ENCODE data around the gene PDE4DIP.
"Not testable (repeated sequence)": the region's sequence is repeated elsewhere in the genome, so short reads cannot be mapped to it uniquely, and the experiment has no call there.

The PDE4DIP gene

DNA sequence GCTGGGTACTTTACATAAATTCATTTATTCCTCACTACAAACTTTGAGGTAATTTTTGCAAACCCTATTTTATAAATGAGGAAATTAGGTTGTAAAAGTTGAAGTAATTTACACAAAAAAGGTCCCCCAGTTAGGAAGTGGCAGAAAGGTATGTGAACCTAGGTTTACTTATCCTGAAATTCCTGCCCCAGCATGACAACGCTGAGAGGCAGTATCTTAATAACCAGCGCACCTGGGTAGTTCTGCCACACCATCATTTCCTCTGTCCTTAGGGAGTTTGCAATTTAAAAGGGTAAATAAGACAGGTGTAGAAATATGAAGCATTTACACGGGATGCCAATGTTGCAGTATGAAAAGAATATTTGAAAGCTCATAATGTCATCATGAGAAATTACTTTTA is 79.6 kb downstream of the PDE4DIP start:
- DNase-seq: not testable (repeated sequence)

DNA sequence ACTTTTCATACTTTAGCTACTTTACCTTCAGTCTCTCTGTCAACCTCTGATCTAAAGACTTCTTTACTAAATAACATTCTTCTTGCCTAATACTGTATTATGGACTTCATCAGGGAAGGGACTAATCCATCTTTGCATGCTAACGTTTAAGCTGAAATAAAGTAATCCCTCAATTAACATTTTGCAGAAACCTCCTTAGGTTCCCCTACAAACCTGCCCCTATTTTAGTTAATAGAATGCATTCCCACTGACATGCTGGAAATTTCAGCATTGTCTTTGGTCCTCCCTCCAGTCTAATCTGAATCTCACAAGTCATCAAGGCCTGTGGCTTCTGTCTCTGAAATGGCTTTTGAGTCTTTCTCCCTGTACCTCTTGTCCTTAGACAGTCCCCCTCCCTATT is 83.4 kb downstream of the PDE4DIP start:
- DNase-seq: not testable (repeated sequence)

DNA sequence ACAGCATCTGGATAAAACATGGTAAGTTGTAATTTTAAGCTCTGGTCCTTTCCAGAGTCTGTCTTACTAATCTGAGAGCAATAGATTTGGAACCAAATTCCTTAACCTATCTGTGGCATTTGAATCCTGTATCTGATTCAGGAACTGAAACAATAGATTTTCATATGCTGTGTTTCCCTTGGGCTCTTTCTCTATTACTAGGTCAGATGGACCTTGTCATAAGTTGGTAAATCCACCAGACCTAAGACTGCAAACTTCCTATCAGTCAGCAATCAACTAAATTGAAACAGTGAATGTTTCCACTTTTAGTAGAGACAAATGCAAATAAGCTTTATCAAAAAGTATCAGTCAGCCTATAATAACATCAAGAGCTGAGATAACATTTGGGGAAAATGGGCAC is 85.0 kb downstream of the PDE4DIP start:
- not testable (repeated sequence) for DNase-seq

DNA sequence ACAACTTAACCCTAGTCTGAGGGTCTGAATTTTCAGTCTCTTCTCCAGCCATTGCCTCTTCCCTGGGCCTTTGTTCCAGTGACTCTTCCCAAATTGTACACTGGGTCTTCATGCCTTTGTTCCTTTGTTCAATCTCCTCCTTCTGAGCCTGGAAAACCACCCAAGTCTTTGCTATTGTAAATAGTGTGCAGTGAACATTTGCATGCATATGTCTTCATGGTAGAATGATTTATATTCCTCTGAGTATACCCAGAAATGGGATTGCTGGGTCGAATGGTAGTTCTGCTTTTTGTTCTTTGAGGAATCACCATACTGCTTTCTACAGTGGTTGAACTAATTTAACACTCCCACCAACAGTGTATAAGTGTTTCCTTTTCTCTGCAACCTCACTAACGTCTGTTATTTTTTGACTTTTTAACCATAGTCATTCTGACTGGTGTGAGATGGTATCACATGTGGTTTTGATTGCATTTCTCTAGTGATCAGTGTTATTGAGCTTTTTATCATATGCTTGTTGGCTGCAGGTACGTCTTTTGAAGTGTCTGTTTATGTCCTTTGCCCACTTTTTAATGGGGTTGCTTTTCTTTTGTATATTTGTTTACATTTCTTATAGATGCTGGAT is 91.3 kb downstream of the PDE4DIP start:
- not testable (repeated sequence) for DNase-seq

DNA sequence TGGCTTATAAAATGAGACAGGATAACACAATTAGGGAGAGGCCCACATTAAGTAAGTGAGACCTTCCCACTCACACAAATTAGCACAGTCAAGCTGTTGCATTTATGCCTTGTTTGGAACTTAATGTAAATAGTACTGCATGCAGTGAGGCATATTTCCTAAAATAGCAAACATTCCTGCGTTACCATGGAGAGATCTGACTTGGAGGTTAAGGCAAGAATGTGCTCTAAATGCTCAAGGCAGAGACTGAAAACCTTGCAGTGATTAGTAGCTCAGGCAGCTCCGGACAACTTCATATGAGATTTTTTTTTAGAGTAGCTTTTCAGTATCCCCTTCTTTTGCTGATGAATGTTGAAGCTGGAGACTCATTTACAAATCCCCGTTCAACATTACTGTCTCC is 98.7 kb downstream of the PDE4DIP start:
- not testable (repeated sequence) for DNase-seq

DNA sequence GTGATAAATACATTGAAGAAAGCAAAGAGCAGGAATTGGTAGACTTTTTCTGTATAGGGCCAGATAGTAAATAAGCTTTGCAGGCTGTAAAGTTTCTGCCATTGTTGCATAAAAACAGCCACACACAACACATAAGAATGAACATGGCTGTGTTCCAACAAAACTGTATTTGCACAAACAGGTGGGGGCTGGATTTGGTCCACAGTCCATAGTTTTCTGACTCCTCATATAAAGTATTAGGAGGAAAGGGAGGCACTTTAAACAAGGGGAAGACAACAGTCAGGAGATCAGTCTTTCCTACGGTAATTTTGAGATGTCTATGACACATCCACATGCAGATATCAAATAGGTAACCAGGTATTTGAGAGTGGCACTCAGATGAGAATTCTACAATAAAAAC is 100.9 kb downstream of the PDE4DIP start:
- DNase-seq: not testable (repeated sequence)

DNA sequence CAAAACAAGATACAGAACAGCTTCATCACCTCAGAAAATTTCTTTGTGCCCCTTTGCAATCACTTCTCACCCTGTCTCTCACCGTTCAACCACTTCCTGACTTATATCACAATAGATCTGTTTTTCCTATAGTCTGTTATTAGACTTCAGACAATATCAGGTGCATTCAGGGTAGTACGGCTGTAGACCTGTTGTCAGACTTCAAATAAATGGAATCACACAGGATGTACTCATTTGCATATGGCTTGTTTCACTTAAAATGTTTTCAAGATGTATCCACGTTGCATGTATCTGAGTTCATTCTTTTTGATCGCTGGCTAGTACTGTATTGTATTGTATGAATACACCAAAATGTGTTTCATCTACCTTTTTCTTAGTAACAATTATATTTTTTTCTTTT is 104.5 kb downstream of the PDE4DIP start:
- not testable (repeated sequence) for DNase-seq

DNA sequence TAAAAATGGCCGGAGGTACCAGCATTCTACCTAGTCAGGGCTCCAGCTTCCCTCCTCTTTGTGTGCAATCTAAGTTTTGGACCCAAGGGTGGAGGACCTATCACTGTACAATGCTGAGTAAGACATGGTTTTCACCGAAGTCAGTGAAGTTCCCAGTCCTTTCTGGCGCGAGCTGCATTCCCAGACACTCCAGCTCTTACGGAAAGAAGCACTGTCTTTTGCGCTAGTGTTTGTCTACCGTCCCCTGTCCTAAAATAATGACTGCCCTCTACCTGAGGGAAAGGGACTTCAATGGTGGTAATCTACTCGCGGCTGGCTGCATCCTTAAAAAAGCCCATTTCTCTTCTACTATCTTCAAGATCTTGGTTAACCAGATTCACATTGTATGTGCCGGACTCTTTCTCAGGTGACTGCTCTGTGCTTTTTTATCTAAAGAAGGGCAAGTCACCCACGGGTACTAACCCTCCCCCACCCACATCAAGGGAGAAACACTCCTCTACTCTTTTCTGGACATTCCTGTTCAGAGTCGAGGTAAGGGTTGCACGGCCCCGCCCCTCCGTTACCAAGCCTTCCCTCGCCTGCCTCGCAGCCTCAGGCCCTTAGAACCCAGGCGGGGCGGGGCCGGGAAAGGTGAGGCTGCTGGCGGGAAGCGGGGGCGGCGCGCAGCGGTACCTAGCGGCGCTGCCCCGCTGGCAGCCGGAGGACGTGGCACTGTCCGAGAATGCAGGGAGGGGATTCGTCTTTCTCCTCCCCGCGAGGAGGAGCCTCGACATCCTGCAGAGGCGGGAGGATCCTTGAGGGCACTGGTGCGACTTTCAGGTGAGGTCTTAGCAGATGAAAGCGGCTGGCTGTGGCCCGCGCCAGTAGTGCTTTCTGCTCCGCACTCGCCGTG is 107.4 kb downstream of the PDE4DIP start:
- DNase-seq: peak; percentile 63

DNA sequence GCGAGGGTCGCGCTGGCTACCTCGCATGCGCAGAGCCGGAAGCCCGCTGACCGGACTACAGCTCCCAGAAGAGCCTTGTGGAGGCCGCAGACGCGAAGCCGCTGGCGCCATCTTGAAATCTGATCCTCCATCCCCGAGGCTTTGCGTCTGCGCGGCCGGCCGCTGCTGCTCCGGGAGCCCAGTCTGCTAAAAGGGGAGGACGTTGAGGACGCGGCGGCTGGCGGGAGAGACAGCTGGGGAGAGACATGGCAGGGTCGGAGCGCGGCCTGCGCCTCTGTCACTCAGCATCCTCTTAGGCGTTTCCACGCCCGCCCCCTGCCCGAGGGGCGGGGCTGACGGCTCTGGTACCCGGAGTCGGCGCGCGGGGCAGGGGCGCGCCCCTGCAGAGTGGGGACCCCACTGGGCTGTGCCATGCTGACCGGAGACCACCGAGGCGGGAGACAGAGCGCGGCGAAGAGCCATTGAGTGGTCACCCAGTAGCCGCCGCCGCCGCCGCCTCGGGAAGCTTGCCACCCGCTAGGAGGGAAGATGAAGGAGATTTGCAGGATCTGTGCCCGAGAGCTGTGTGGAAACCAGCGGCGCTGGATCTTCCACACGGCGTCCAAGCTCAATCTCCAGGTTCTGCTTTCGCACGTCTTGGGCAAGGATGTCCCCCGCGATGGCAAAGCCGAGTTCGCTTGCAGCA is 108.2 kb downstream of the PDE4DIP start:
- peak; percentile 67 for DNase-seq

DNA sequence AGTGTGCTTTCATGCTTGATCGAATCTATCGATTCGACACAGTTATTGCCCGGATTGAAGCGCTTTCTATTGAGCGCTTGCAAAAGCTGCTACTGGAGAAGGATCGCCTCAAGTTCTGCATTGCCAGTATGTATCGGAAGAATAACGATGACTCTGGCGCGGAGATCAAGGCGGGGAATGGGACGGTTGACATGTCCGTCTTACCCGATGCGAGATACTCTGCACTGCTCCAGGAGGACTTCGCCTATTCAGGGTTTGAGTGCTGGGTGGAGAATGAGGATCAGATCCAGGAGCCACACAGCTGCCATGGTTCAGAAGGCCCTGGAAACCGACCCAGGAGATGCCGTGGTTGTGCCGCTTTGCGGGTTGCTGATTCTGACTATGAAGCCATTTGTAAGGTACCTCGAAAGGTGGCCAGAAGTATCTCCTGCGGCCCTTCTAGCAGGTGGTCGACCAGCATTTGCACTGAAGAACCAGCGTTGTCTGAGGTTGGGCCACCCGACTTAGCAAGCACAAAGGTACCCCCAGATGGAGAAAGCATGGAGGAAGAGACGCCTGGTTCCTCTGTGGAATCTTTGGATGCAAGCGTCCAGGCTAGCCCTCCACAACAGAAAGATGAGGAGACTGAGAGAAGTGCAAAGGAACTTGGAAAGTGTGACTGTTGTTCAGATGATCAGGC is 108.8 kb downstream of the PDE4DIP start:
- peak; percentile 12 for DNase-seq

DNA sequence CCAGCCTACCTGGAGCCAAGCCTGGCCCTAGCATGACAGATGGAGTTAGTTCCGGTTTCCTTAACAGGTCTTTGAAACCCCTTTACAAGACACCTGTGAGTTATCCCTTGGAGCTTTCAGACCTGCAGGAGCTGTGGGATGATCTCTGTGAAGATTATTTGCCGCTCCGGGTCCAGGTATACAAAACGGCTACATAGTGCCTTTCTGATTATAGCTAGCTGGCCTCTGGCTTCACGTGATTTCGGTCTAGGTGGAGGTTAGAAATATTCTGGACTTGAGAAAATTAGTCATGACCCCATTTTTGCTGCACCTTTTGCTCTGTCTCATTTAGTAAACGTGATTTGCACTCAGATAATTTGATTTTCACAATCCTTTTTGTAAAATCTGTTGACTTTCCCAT is 109.5 kb downstream of the PDE4DIP start:
- DNase-seq: not testable (repeated sequence)

DNA sequence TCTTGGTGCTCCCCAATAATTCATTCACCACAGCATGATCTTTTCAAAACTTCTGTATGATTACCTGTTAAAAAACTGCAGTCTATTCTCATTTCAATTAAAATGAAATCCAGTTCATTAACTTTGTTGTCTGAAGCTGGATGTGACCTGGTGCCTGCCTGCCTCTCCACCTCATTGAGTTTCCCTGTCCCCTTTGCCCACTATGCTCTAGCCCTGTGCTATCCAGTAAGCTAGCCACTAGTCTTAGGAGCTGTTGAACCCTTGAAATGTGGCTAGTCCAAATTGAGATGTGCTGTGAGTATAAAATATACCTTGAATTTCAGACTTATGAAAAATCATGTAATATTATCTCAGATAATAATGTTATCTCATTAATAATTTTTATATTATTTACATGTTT is 114.1 kb downstream of the PDE4DIP start:
- not testable (repeated sequence) for DNase-seq

DNA sequence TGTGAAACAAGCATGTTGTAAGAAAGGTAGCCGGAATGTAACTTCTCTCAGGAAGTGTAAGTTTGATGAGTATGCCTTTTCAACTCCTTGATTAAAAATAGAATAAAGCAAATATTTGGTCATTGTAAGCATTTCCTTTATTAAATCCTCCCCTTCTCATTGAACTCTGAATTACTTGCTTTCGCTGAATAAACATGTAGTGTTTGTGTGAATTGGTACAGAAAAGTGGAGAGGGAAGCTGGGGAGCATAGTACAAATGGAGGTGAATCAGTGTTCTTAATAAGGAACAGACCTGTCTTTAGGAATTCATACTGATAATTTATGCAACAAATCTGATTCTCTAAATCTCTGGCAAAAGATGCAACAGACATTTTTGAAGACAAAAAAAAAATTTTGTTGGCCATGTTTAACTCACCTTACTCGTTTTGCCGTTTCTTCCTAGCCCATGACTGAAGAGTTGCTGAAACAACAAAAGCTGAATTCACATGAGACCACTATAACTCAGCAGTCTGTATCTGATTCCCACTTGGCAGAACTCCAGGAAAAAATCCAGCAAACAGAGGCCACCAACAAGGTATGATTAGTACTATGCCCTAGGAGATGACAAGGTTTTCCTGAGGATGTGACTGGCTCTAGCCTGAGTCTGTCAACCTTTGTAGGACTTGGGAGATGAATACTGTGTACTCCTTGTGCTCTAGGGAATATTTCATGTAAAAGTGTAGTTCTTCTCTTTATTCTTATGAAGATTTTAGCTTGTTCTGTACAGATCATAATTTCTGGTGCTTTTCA is 116.2 kb downstream of the PDE4DIP start:
- not testable (repeated sequence) for DNase-seq

DNA sequence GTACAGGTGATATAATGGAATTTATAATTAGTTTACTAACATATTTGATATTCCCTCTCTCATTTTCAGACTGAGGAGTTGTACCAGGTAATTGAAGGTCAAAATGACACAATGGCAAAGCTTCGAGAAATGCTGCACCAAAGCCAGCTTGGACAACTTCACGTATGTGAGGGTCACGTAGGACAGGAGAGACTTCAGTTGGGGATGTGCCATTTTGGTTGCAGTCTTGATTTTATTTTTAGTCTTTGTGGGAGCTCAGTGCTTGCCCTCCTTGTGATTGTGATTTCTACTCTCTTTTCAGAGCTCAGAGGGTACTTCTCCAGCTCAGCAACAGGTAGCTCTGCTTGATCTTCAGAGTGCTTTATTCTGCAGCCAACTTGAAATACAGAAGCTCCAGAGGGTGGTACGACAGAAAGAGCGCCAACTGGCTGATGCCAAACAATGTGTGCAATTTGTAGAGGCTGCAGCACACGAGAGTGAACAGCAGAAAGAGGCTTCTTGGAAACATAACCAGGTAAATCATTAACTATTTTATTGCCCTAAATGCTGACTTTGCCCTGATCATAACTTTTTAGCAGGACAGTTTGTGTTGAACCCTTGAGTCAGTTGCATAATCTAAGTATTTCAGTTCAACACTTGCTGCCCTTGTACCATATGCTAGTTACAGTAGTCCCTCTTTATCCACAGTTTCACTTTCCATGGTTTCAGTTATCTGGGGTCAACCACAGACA is 118.1 kb downstream of the PDE4DIP start:
- not testable (repeated sequence) for DNase-seq

DNA sequence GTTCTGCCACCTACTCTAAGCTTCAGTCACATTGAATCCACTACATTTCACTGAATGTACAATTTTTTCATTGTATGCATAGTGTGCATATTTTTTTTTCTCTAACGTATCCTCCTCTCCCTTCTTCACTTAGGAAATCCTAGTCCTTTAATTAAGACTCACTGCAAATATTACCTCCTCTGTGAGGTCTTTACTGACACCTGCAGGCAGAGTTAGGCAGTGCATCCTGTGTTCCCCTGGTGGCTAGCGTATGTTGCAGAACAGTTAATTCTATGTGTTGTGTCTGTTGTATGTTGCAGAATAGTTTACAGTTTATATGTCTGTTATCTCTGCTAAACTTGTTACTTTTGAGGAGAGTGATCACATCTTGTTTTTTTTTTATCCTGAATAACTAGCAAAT is 121.9 kb downstream of the PDE4DIP start:
- DNase-seq: not testable (repeated sequence)

DNA sequence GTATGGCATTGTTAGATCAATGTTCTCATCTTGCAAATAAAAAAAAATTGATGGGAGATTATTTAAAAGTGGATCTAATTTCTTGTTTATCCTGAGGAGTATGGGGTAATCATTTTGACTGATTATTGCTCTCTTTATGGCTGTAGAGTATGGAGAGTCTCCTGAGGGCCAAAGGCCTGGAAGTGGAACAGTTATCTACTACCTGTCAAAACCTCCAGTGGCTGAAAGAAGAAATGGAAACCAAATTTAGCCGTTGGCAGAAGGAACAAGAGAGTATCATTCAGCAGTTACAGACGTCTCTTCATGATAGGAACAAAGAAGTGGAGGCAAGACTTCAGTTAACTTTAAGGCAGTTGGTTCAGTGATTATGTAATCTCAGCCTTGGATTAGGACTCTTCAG is 123.4 kb downstream of the PDE4DIP start:
- not testable (repeated sequence) for DNase-seq

DNA sequence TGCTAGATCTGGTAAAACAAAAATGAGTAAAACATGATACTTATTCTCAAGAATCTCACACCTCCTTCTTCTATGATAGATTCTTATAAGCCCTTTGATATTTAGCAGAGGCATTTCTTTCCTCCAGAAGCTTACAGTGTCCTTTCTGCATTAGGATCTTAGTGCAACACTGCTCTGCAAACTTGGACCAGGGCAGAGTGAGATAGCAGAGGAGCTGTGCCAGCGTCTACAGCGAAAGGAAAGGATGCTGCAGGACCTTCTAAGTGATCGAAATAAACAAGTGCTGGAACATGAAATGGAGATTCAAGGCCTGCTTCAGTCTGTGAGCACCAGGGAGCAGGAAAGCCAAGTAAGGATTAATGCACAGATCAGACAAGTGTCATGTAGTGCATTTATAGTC is 124.5 kb downstream of the PDE4DIP start:
- not testable (repeated sequence) for DNase-seq

DNA sequence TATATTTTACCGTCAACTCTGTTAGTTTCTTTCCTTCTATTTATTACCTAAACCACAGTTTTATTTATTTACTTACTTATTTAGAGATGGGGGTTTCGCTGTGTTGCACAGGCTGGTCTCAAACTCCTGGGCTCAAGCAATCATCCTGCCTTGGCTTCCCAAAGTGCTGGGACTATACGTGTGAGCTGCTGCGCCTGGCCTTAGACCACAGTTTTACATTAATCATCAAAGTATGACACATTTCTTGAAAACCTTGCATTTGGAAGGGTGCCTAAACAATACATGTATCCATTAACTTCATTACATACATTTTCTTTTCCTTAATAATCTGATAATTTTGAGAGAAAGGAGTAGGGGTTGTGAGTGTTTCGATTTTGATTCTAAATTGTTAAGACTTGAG is 124.9 kb downstream of the PDE4DIP start:
- not testable (repeated sequence) for DNase-seq

DNA sequence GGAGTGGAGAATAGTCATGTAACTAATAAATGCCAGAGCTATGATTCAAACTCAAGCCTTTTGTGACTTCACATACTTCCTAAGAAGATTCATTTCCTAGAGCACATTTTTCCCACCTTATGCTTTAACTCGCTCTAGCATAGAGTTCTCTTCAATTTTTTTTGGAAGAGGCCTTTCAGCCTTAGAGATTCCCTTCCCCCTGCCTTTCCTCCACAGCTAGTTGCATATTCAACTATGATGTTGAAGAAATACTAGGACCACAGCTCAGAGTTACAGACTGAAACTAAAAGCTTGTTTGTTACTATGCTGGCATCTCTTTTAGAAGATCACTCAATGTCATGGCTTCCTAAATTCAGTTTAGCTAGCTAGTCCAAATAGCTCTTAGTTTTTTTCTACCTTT is 131.2 kb downstream of the PDE4DIP start:
- DNase-seq: not testable (repeated sequence)

DNA sequence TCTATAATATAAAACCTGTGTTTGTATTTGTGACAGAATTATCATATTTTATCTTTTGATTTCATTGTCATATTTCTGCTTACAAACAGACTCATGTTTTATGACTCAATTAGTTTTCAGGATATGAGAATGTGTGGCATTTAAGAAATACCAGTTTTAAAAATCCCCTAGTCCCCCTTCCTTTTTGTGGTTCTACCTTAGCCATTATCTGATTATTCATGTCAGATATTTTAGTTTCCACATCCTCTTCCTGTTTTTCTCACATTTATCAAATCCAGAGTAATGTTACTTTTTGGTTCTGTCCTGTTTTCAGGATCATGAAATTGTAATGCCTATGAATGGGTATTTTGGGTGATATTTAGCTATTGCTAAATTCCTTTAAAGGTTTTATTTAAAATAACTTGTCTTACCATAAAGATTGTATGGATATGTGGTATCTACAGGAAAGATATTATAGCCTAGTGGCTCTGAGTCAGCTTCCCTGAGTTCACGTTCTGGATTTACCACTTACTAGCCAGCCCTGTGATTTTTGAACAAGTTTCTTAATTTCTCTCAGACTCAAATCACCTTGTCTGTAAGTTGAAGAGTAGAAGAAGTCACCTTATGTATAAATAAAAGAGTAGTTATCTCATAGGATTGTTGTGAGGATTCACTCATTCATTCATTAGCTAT is 131.8 kb downstream of the PDE4DIP start:
- DNase-seq: not testable (repeated sequence)

DNA sequence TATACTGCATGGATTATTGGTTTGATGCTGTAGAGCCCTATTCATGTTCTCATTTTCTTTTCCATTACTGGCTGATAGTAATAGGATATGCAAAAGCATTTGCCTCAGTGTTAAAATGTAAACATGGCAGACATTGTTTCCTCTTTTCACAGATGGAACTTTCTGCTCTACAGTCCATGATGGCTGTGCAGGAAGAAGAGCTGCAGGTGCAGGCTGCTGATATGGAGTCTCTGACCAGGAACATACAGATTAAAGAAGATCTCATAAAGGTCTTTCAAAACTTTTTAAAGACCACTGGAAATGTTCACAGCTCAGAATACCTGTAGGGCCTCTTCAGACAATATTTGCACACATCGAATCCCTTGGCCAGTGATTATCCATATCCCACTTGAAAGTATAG is 133.6 kb downstream of the PDE4DIP start:
- not testable (repeated sequence) for DNase-seq
